ENCODE measurements around the gene TMEM74B. TPM values are rescaled to one million over a fixed set of nuclear protein-coding genes. Genes with fewer than 3 reads are reported as not detected.

Gene TMEM74B
- total RNA-seq, 4 donors from 2014 or later: 4.1 to 11.6 (median 7.3) TPM

DNA sequence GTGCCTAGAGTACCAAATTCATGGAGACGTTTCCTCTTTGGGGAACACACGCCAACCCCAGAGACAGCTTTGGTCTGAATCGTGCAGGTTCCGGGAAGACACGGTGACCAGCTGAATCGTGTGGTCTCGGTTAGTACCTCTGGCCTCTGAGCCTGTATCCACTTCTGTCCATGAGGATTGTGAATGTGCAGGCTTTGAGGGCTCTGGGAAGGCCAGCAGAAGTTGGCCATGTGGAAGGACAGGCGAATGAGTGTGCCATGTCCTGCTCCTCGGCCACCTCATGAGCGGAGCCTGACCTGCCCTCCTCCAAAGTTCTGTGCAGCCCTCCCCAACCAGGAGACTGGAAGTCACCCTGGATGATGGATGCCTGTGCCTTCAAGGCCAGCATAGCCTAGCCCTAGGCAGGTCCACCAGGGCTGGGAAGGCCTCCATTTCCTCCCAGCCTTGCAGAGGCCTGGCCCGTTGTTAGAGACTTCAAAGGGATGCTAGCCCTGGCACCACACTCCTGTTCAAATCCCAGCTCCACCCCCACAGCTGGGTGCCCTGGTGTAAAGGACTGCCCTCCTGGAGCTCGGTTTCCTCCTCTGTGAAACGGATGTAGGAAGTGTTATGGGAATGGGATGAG, 1.7 kb upstream of the TMEM74B start:
- TF ChIP-seq POLR2A (IDR thresholded peaks at IDR 0.05): no peak
- TF ChIP-seq CTCF (IDR thresholded peaks at IDR 0.05): no peak
- intact Hi-C loops (cut with DNase I; ENCODE audit: low total_unique reads): loop anchor here (5.0 kb wide), 1 partner anchor 364 kb away; no protein-coding TSS in a partner anchor
- no peak for DNase-seq (ENCODE audit: low spot score in 2 of 2)
- WGBS, 2 donors: 72 to 86% methylated on average over 13 of the region's 13 CpGs
- no peak overlapping the region for H3K4me3 ChIP-seq (ENCODE audit: low read depth, poor library complexity, severe bottlenecking)

DNA sequence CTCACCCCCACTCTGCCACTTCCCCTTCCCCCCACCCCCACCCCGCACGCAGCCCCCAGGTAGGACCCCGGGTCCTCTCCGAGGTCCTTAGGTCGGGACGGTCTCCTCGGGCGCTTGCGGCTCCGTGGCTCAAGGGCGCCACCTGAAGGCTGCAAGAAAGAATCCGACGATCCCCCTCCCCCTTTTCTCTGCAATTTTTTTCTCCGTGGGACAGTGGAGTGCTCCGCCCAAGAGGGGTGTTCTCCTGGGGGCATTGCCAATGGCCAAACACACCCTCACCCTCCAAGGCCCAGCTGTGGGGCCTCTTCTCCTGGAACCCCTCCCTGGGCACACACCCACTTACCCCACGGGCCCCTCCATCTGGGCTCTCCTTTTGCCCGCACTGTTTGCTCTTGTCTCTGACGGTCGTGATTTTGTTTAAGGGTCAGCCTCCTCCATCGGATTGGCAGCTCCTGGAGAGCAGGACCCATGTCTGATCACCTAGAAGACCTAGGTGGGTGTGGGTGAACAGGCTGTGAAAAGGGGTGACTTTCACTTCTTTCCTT, 1.1 kb upstream of the TMEM74B start:
- no peak for DNase-seq (ENCODE audit: low spot score in 2 of 2)
- TF ChIP-seq CTCF (IDR thresholded peaks at IDR 0.05) (no peak), POLR2A (IDR thresholded peaks at IDR 0.05) (no peak)
- 7 to 12% methylated on average over 19 of the region's 20 CpGs for WGBS, 2 donors
- intact Hi-C loops (cut with DNase I; ENCODE audit: low total_unique reads): loop anchor here (5.0 kb wide), 1 partner anchor 364 kb away; no protein-coding TSS in a partner anchor
- no peak overlapping the region for H3K4me3 ChIP-seq (ENCODE audit: low read depth, poor library complexity, severe bottlenecking)

DNA sequence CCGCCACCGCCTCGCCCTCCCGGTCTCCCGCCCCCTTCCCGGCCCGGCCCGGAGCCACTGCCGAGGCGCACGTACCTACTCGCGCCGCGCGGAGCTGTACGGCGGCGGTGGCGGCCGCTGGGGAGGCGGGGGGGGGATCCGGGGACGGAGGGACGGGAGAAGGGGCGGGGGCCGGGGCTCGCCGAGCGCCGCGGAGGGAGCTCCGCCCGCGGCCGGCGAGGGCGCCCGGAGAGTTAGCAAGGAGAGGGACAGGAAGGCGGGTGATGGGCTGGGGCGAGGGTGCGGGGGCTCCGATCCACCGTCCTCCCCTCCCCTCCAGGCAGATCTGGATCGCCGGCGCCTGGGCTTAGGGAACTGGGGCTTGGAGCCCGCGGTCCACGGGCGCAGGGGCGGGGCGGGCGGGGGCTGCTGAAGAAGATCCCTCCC, 548 bp upstream of the TMEM74B start:
- TF ChIP-seq CTCF (IDR thresholded peaks at IDR 0.05) (no peak), POLR2A (IDR thresholded peaks at IDR 0.05) (no peak)
- 0 to 3% methylated on average over 8 to 11 of the region's 54 CpGs for WGBS, 2 donors
- no peak for DNase-seq (ENCODE audit: low spot score in 2 of 2)
- intact Hi-C loops (cut with DNase I; ENCODE audit: low total_unique reads): loop anchor here (5.0 kb wide), 1 partner anchor 363 kb away; no protein-coding TSS in a partner anchor
- H3K4me3 ChIP-seq (ENCODE audit: low read depth, poor library complexity, severe bottlenecking): peak overlapping the region; percentile 30

DNA sequence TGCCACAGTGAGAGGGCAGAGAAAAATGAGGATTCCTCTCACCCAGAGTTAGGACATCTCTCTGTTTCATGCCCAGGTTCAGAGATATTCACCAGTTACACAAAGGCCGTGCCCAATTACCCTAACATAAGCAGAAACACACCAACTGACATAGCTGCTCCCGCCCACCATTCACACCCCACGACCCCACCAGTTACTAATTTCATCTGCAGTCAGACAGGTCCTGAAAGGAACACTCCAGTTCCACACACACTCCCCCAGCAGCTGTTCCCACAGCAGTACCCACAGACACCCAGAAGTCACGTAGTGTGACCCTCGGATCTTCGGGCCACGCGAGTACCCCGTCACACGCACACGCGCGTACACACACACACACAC, 532 bp downstream of the TMEM74B start:
- intact Hi-C loops (cut with DNase I; ENCODE audit: low total_unique reads): no loop called here
- H3K4me3 ChIP-seq (ENCODE audit: low read depth, poor library complexity, severe bottlenecking): no peak overlapping the region
- TF ChIP-seq CTCF (IDR thresholded peaks at IDR 0.05) (peak in 1 of 3 donors; percentile 9), POLR2A (IDR thresholded peaks at IDR 0.05) (no peak)
- no peak for DNase-seq (ENCODE audit: low spot score in 2 of 2)
- 22 to 34% methylated on average over 13 of the region's 13 CpGs for WGBS, 2 donors

DNA sequence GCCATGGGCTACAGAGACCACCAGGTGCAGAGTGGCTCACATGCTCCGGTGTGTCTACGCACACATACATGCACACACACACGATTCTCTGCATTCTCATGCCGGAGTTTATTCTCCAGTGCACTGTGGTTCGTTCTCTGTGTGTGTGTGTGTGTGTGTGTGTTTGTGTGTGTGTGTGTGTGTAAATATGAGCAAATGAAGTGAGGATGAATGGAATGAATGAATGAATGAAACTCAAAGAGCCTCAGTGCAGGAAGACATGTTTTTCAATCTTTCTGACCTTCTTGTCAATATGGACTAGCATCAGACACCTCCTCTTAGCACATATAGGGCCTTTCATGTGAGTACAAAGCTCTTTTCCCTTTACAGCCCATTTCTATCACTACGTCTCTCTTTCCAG, 1.6 kb downstream of the TMEM74B start:
- no peak for DNase-seq (ENCODE audit: low spot score in 2 of 2)
- TF ChIP-seq POLR2A (IDR thresholded peaks at IDR 0.05): no peak
- TF ChIP-seq CTCF (IDR thresholded peaks at IDR 0.05): no peak
- H3K4me3 ChIP-seq (ENCODE audit: low read depth, poor library complexity, severe bottlenecking): no peak overlapping the region
- WGBS, 2 donors: 72 to 78% methylated on average over 6 of the region's 6 CpGs
- intact Hi-C loops (cut with DNase I; ENCODE audit: low total_unique reads): no loop called here

All from lower leg skin (tissue), 4 donors.